IMR-90 (cell line): ENCODE measurements around the gene GLB1L. TPM values are rescaled to one million over a fixed set of nuclear protein-coding genes. Genes with fewer than 3 reads are reported as not detected.

ENCODE experiments used
- ATAC-seq: fragments of 200-7000 bp; cut with Tn5 transposase; 2 replicates; pipeline ENCODE4 v1.9.1; 2020; ENCODE audit warnings: low read depth, mild to moderate bottlenecking, moderate library complexity
- BruUV-seq: library from RNA; stranded (reverse); fragments of 400-500 nt; replicated peaks from 2 replicates; lab custom pipeline; 2021; lab: Mats Ljungman, UMichigan
- CTCF ChIA-PET: fragments of 300-600 bp; formaldehyde crosslinking; extraction: SDS; loops from one replicate; lab custom pipeline; 2021; ENCODE audit warnings: antibody characterized with exemption; lab: Yijun Ruan, JAX
- POLR2A ChIA-PET: fragments of 300-600 bp; sonication (Branson Sonifier 250); formaldehyde crosslinking; loops from one replicate; lab custom pipeline; 2022; ENCODE audit warnings: antibody characterized with exemption; ENCODE audit not compliant: unreplicated experiment; lab: Charles Lee
- DNase-seq: peaks from one replicate; pipeline ENCODE4 v3.0.0; 2013
- H2AFZ ChIP-seq: replicated peaks from 2 replicates; pipeline ENCODE3; 2013; ENCODE audit warnings: low read length, mild to moderate bottlenecking; ENCODE audit not compliant: poor library complexity
- H2AK5ac ChIP-seq: 2 replicates; pipeline ENCODE4 v1.6.1; 2013; ENCODE audit warnings: low read depth, low read length, inconsistent platforms
- H2AK9ac ChIP-seq: replicated peaks from 2 replicates; pipeline ENCODE3; 2013; ENCODE audit warnings: mild to moderate bottlenecking, low read depth, low read length, moderate library complexity; ENCODE audit not compliant: poor library complexity
- H2BK120ac ChIP-seq: 2 replicates; pipeline ENCODE4 v1.6.1; 2013; ENCODE audit warnings: low read depth, low read length, inconsistent platforms
- H2BK15ac ChIP-seq: 3 replicates; pipeline ENCODE4 v1.6.1; 2013; ENCODE audit warnings: low read depth, low read length, inconsistent platforms
- H2BK20ac ChIP-seq: 2 replicates; pipeline ENCODE4 v1.6.1; 2013; ENCODE audit warnings: low read depth, mild to moderate bottlenecking, inconsistent platforms, low read length, moderate library complexity
- H2BK5ac ChIP-seq: 2 replicates; pipeline ENCODE4 v1.6.1; 2013; ENCODE audit warnings: mild to moderate bottlenecking, low read depth, low read length, inconsistent platforms; ENCODE audit not compliant: poor library complexity, severe bottlenecking
- H3K14ac ChIP-seq: replicated peaks from 2 replicates; pipeline ENCODE4 v1.6.1; 2013; ENCODE audit warnings: low read depth, low read length, inconsistent platforms
- H3K18ac ChIP-seq: 2 replicates; pipeline ENCODE4 v1.6.1; 2013; ENCODE audit warnings: low read depth, low read length, control low read depth
- H3K23ac ChIP-seq: 2 replicates; pipeline ENCODE4 v1.6.1; 2013; ENCODE audit warnings: low read depth, low read length, inconsistent platforms
- H3K27ac ChIP-seq: 2 replicates; pipeline ENCODE4 v1.5.1; 2013; ENCODE audit warnings: mild to moderate bottlenecking, control low read depth, low read length; ENCODE audit not compliant: insufficient read depth
- H3K27me3 ChIP-seq: 2 replicates; pipeline ENCODE4 v1.6.1; 2013; ENCODE audit warnings: low read length; ENCODE audit not compliant: control insufficient read depth, insufficient read depth
- H3K36me3 ChIP-seq: 2 replicates; pipeline ENCODE4 v1.6.1; 2013; ENCODE audit warnings: low read length, mixed read lengths; ENCODE audit not compliant: control insufficient read depth, insufficient read depth
- H3K4ac ChIP-seq: 2 replicates; pipeline ENCODE4 v1.6.1; 2013; ENCODE audit warnings: low read depth, low read length, inconsistent platforms
- H3K4me1 ChIP-seq: 2 replicates; pipeline ENCODE4 v1.6.1; 2013; ENCODE audit warnings: low read length, mixed read lengths; ENCODE audit not compliant: control insufficient read depth, insufficient read depth
- H3K4me2 ChIP-seq: 2 replicates; pipeline ENCODE4 v1.6.1; 2013; ENCODE audit warnings: low read depth, mild to moderate bottlenecking, control low read depth, low read length, moderate library complexity
- H3K4me3 ChIP-seq: 2 replicates; pipeline ENCODE4 v1.5.1; 2013; ENCODE audit warnings: low read depth, mild to moderate bottlenecking, control low read depth, low read length, moderate library complexity; ENCODE audit not compliant: insufficient read depth
- H3K56ac ChIP-seq: 2 replicates; pipeline ENCODE4 v1.6.1; 2013; ENCODE audit warnings: low read length, inconsistent platforms; ENCODE audit not compliant: insufficient read depth; ENCODE audit errors: extremely low read depth
- H3K79me1 ChIP-seq, 2 experiments: 2 replicates each; pipeline ENCODE4 v1.6.1; 2013; ENCODE audit warnings: low read length in 2 of 2, inconsistent platforms in 1 of 2, low read depth in 1 of 2
- H3K9ac ChIP-seq: 2 replicates; pipeline ENCODE4 v1.6.1; 2013; ENCODE audit warnings: low read depth, low read length, control low read depth
- H3K9me1 ChIP-seq: 2 replicates; pipeline ENCODE4 v1.6.1; 2013; ENCODE audit warnings: low read length, inconsistent platforms; ENCODE audit not compliant: insufficient read depth
- H3K9me3 ChIP-seq: 2 replicates; pipeline ENCODE4 v1.6.1; 2013; ENCODE audit warnings: low read length; ENCODE audit not compliant: control insufficient read depth, insufficient read depth
- H4K20me1 ChIP-seq: 2 replicates; pipeline ENCODE4 v1.6.1; 2013; ENCODE audit warnings: low read length, inconsistent platforms; ENCODE audit not compliant: insufficient read depth
- H4K5ac ChIP-seq: 2 replicates; pipeline ENCODE4 v1.6.1; 2013; ENCODE audit warnings: mild to moderate bottlenecking, low read depth, low read length, control low read depth
- H4K8ac ChIP-seq, 2 experiments: 2 replicates each; pipeline ENCODE4 v1.6.1; 2013; ENCODE audit warnings: low read depth in 2 of 2, low read length in 2 of 2, control low read depth in 1 of 2, inconsistent platforms in 1 of 2
- H4K91ac ChIP-seq: 2 replicates; pipeline ENCODE4 v1.6.1; 2013; ENCODE audit warnings: low read depth, low read length, inconsistent platforms; ENCODE audit not compliant: insufficient read depth
- BHLHE40 ChIP-seq: fragments of 150-350 bp; IDR thresholded peaks from 2 replicates; pipeline ENCODE4 v1.6.1; 2016; ENCODE audit warnings: mild to moderate bottlenecking, low read depth, low read length
- CTCF ChIP-seq: conservative IDR thresholded peaks from 2 replicates; pipeline ENCODE4 v1.5.1; 2012; ENCODE audit warnings: mild to moderate bottlenecking, low read depth, low read length, improper control_type of control experiment
- ELK1 ChIP-seq: fragments of 150-350 bp; IDR thresholded peaks from 2 replicates; pipeline ENCODE4 v1.6.1; 2016; ENCODE audit warnings: low read depth, mild to moderate bottlenecking, low read length, moderate library complexity, borderline replicate concordance
- MAFK ChIP-seq: IDR thresholded peaks from 2 replicates; pipeline ENCODE4 v1.6.1; 2012; ENCODE audit warnings: low read depth, low read length, improper control_type of control experiment
- MAZ ChIP-seq: IDR thresholded peaks from 2 replicates; pipeline ENCODE4 v1.6.1; 2012; ENCODE audit warnings: low read depth, mild to moderate bottlenecking, low read length, improper control_type of control experiment, moderate library complexity, borderline replicate concordance
- POLR2A ChIP-seq: IDR thresholded peaks from 2 replicates; pipeline ENCODE4 v1.6.1; 2012; ENCODE audit warnings: mild to moderate bottlenecking, low read depth, low read length
- RAD21 ChIP-seq: IDR thresholded peaks from 2 replicates; pipeline ENCODE4 v1.6.1; 2012; ENCODE audit warnings: low read length, improper control_type of control experiment
- SMC3 ChIP-seq: fragments of 150-350 bp; IDR thresholded peaks from 2 replicates; pipeline ENCODE4 v1.6.1; 2016; ENCODE audit warnings: low read depth, mild to moderate bottlenecking, antibody characterized with exemption, low read length, moderate library complexity
- WGBS, 2 experiments: methylation state at CpG; one replicate each; pipeline versions ENCODE4 v1.1.5 to v1.1.7; 2013; ENCODE audit warnings: missing lambda C conversion rate in 2 of 2; ENCODE audit not compliant: insufficient read length in 1 of 2; ENCODE audit errors: extremely low coverage in 2 of 2; 5-methylcytosine and 5-hydroxymethylcytosine counted together
- dilution Hi-C: fragments of 300-500 bp; cut with HindIII; formaldehyde crosslinking; loops from one replicate; pipeline ENCODE4 v1.14.3; 2018; ENCODE audit warnings: low sequenced_read_pairs; ENCODE audit not compliant: unreplicated experiment
- in situ Hi-C: fragments of 300-500 bp; cut with MboI; formaldehyde crosslinking; loops from 3 replicates; pipeline ENCODE4 v1.14.3; 2019; ENCODE audit warnings: low sequenced_read_pairs, inconsistent platforms, mixed read lengths
- intact Hi-C: fragments of 100-400 bp; cut with micrococcal nuclease; formaldehyde crosslinking; loops from 2 replicates; pipeline ENCODE4 v1.10.0; 2022
- polyA plus RNA-seq, 3 experiments: library from polyadenylated mRNA; depleted of rRNA; stranded (reverse); fragments of >200 nt; gene quantifications; 2 replicates each; pipeline ENCODE4 v1.2.3, GENCODE V29; 2012; ENCODE audit warnings: low replicate concordance in 1 of 3
- total RNA-seq: library from RNA; depleted of rRNA; stranded (reverse); fragments of >200 nt; gene quantifications from 2 replicates; pipeline ENCODE4 v1.2.3, GENCODE V29; 2012

GLB1L gene
- total and polyA plus RNA-seq, 2 of the 4 experiments (the other 2 are of a cell fraction) = 4.1 to 6.2 TPM

DNA sequence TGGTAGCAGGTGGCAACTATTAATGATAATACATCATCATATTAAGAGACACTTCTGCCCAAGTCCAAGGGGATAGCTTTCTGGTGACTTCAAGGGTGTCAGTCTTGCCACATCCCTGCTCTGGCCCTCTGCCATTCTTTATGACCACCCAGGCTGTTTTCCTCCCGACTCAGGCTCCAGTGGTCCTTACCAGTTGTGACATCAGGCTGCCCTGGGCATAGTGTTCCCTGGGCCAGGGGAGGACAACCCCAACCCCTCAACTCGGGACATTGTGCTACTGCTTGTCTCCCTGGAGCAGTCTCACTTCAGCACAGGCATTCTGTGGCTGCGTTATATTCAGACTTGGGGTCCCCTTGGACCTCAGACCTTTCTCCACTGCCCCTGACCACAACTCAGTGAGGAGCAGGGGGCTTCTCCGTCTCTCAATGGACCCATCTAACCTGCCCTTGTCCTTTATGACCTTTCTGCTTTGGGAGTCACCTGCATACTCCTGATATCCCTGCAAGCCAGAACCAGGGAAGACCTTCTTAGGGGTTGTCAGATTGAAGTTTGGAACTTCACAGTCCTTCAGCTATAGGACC, 46.8 kb upstream of the GLB1L start:
- H3K36me3 ChIP-seq = no peaks in the 10 kb centered on the region
- H3K27ac ChIP-seq = no peak overlapping the region
- H3K18ac ChIP-seq = no peak overlapping the region
- peaks cover 4% of the 10 kb centered on the region; the same call in 1 of the 2 replicates for H4K20me1 ChIP-seq
- WGBS, 2 experiments = 40% methylated on average over 1 of the region's 4 CpGs; no CpG with 5 or more reads in 1 of the 2 experiments
- no peaks in the 10 kb centered on the region for H3K9me3 ChIP-seq
- intact Hi-C loops = no loop called here
- H2AK5ac ChIP-seq = 0 out of 2 replicates have a peak overlapping the region, but pooled peaks have one; percentile 14
- ChIA-PET CTCF (interaction anchor here (0.6 to 1.6 kb wide), 2 partner anchors 14 to 62 kb away, joined by 3 to 9 read pairs; partner anchors contain the start of gene DNAJB2), POLR2A (no interaction called here)
- no peak overlapping the region for H2AFZ ChIP-seq
- H2BK5ac ChIP-seq = no peak overlapping the region
- H3K4ac ChIP-seq = no peak overlapping the region
- H3K27me3 ChIP-seq = no peaks in the 10 kb centered on the region
- in situ Hi-C loops = no loop called here
- DNase-seq = no peak
- dilution Hi-C loops = no loop called here
- H2BK15ac ChIP-seq = no peak overlapping the region
- no peak overlapping the region for H2BK120ac ChIP-seq
- no TSS peak for BruUV-seq
- H4K5ac ChIP-seq = no peak overlapping the region
- no peak overlapping the region for H4K8ac ChIP-seq
- H3K4me1 ChIP-seq = peaks cover 14% of the 10 kb centered on the region
- TF ChIP-seq SMC3 (no peak), CTCF (no peak), MAZ (no peak), MAFK (no peak), RAD21 (no peak), BHLHE40 (no peak), ELK1 (no peak), POLR2A (no peak)
- no peak overlapping the region for H3K9ac ChIP-seq
- H2BK20ac ChIP-seq = no peak overlapping the region
- no peaks in the 10 kb centered on the region for H3K79me1 ChIP-seq
- no peak overlapping the region for H3K23ac ChIP-seq
- ATAC-seq = no peak
- H4K91ac ChIP-seq = no peak overlapping the region
- H3K4me2 ChIP-seq = no peak overlapping the region
- no peak overlapping the region for H3K14ac ChIP-seq
- H2AK9ac ChIP-seq = no peak overlapping the region
- H3K4me3 ChIP-seq = no peak overlapping the region
- no peak overlapping the region for H3K56ac ChIP-seq
- H3K9me1 ChIP-seq = peaks cover 11% of the 10 kb centered on the region; the same call in 1 of the 2 replicates
